ENCODE data around the gene NOP56.

Gene NOP56

DNA sequence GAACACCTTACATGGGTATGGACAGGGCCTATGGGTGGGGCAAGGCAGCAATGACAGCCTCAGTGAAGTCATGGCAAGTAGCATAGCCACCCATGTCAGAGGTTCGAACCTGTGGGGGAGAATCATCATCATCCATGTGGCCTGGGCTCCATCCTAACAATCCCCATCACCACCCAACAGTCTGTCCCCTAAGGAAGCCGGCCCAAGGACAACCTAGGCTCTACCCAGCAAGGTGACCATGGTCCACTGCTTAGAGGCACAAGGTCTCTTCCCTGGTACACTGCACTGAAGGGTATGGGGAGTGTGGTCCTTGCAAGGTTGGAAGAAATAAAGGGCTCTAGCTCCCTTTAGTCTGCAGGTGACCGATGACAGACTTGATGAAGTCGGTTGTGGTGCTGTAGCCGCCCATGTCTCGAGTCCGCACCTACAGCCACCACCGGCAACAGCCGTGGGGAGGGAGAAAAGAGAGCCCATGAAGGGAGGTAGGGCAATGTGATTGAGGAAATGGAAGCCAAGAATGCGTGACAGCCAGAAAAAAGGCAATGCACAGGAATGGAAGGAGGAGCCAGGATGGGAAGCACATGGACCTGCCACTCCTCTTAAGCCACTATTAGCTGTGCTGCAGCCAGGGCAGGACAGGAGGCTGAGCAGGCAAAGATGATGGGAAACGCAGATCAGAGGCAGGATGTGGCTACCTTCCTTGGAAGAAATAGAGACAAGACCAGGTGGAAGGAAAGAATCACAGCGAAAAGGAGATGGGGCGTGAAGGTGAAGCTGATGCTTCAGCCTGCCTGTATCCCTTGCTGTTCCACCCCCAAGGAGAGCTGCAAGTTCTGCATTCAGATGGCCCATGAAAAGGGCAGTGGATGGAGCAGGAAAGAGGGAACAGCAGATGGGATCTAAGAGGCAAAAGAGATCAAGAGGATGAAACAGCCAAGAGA lies 6.3 kb downstream of the NOP56 start:
- TF ChIP-seq, protein P1, sequence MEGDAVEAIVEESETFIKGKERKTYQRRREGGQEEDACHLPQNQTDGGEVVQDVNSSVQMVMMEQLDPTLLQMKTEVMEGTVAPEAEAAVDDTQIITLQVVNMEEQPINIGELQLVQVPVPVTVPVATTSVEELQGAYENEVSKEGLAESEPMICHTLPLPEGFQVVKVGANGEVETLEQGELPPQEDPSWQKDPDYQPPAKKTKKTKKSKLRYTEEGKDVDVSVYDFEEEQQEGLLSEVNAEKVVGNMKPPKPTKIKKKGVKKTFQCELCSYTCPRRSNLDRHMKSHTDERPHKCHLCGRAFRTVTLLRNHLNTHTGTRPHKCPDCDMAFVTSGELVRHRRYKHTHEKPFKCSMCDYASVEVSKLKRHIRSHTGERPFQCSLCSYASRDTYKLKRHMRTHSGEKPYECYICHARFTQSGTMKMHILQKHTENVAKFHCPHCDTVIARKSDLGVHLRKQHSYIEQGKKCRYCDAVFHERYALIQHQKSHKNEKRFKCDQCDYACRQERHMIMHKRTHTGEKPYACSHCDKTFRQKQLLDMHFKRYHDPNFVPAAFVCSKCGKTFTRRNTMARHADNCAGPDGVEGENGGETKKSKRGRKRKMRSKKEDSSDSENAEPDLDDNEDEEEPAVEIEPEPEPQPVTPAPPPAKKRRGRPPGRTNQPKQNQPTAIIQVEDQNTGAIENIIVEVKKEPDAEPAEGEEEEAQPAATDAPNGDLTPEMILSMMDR (conservative IDR thresholded peaks at IDR 0.05; ENCODE audit: control insufficient read depth, insufficient read depth, low read depth, low read length), result no peak
- no peak overlapping the region for H3K4me3 ChIP-seq (ENCODE audit: control insufficient read depth, low read depth, low read length)
- DNase-seq (ENCODE audit: low read depth), result peak; percentile 15

- no peak for DNase-seq (ENCODE audit: low read depth)
- TF ChIP-seq, protein P1 (conservative IDR thresholded peaks at IDR 0.05; ENCODE audit: control insufficient read depth, insufficient read depth, low read depth, low read length), result no peak
- H3K4me3 ChIP-seq (ENCODE audit: control insufficient read depth, low read depth, low read length), result no peak overlapping the region
These were observed 7.1 kb downstream of the NOP56 start for GRCh38 chr20:2659547-2659946.

DNA sequence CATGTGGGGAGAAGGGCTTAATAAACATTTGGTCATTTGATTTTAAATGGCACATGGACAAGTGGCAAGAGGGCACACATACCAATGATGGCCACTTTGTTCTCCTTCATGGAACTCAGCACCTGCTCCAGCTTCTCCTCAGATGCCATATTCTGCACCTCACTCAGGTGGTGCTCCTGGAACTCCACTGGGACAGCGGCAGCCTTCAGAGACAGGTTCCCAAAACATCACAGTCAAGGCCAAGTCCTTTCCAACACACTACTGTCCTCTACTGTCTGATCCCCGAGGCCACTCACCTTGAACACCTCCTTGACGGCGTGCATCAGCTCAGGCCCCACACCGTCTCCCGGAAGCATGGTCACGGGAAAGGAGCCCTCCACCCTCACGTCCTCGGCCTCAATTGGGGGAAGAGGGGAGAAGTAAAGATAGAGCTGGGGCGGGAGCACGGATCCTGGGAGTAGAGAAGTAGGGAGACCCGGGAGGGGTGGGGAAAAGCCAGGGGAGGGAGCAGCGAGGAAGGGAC lies 11.0 kb downstream of the NOP56 start:
- TF ChIP-seq, protein P1 (conservative IDR thresholded peaks at IDR 0.05; ENCODE audit: control insufficient read depth, insufficient read depth, low read depth, low read length), result no peak

GRCh38 chr20:2663887-2664719 lies 11.7 kb downstream of the NOP56 start, which contains the start of gene IDH3B:
IDH3B (minus strand) TSS chr20:2664216; CDS start chr20:2664188, 28 bp downstream.
- peak within 1 kb of the TSS; percentile 97 for H3K4me3 ChIP-seq (ENCODE audit: control insufficient read depth, low read depth, low read length)
- DNase-seq (ENCODE audit: low read depth), result peak; percentile 93
- TF ChIP-seq, protein P1 (conservative IDR thresholded peaks at IDR 0.05; ENCODE audit: control insufficient read depth, insufficient read depth, low read depth, low read length), result no peak

More for the DNA sequence above, 11.0 kb downstream of the NOP56 start:
- no peak for DNase-seq (ENCODE audit: low read depth)
- peak overlapping the region; percentile 97 for H3K4me3 ChIP-seq (ENCODE audit: control insufficient read depth, low read depth, low read length)

DNA sequence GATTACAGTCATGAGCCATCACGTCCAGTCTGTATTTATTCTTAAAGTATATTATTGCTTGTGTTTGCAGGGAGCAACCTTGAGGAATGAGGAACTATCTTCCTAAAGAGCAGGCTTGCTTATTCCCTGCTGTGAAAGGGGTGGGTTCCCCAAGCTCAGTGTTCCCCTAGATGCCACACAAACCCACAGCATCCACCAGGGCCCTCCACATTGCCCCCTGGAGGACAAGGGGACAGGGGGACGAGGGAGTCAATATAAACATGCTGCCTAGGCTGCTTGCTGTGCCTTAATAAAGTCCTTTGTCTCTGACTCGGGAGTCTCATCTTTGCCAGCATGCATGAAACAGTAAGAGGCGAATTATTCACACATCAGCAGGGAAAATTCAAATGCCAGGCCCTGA lies 19.5 kb downstream of the NOP56 start:
- no peak overlapping the region for H3K4me3 ChIP-seq (ENCODE audit: control insufficient read depth, low read depth, low read length)
- no peak for DNase-seq (ENCODE audit: low read depth)
- TF ChIP-seq, protein P1 (conservative IDR thresholded peaks at IDR 0.05; ENCODE audit: control insufficient read depth, insufficient read depth, low read depth, low read length), result peak; percentile 17

- no peak overlapping the region for H3K4me3 ChIP-seq (ENCODE audit: control insufficient read depth, low read depth, low read length)
- TF ChIP-seq, protein P1 (conservative IDR thresholded peaks at IDR 0.05; ENCODE audit: control insufficient read depth, insufficient read depth, low read depth, low read length), result no peak
- DNase-seq (ENCODE audit: low read depth), result no peak
These were observed 20.0 kb downstream of the NOP56 start for GRCh38 chr20:2672446-2672845.

All from fibroblast of mammary gland (primary cell).